Keratinocyte (primary cell): Measurements from ENCODE around the gene HPX. TPM values are rescaled to one million over a fixed set of nuclear protein-coding genes. Genes with fewer than 3 reads are reported as not detected.

Experiments used
- DNase-seq: peaks from one replicate; pipeline ENCODE4 v3.0.0-alpha.2; 2011; ENCODE audit warnings: low read depth, missing footprints, low spot score
- FAIRE-seq: peaks from 2 replicates; lab custom pipeline; 2011; peaks lifted over from hg19 to GRCh38; lab: Jason Lieb, UNC
- H2AFZ ChIP-seq: 2 replicates; pipeline ENCODE4 v1.6.0; 2012; ENCODE audit warnings: low read length, control low read depth, inconsistent platforms; ENCODE audit not compliant: control insufficient read depth
- H3K27ac ChIP-seq: 2 replicates; pipeline ENCODE4 v1.5.1; 2011; ENCODE audit warnings: low read length; ENCODE audit not compliant: control insufficient read depth, insufficient read depth
- H3K27me3 ChIP-seq: 3 replicates; pipeline ENCODE4 v1.6.0; 2011; ENCODE audit warnings: low read length; ENCODE audit not compliant: control insufficient read depth, insufficient read depth; ENCODE audit errors: extremely low read depth
- H3K36me3 ChIP-seq, 2 experiments: 2 replicates in 1 of 2; 3 replicates in 1 of 2; pipeline ENCODE4 v1.5.1; 2011; ENCODE audit warnings: low read length in 2 of 2, mild to moderate bottlenecking in 1 of 2; ENCODE audit not compliant: control insufficient read depth in 2 of 2, insufficient read depth in 2 of 2; ENCODE audit errors: extremely low read depth in 1 of 2
- H3K4me1 ChIP-seq: 3 replicates; pipeline ENCODE4 v1.5.1; 2011; ENCODE audit warnings: low read length; ENCODE audit not compliant: control insufficient read depth, insufficient read depth; ENCODE audit errors: extremely low read depth
- H3K4me2 ChIP-seq: 3 replicates; pipeline ENCODE4 v1.6.0; 2011; ENCODE audit warnings: low read depth, low read length; ENCODE audit not compliant: control insufficient read depth, insufficient read depth; ENCODE audit errors: extremely low read depth
- H3K4me3 ChIP-seq, 3 experiments: fragments of 200-600 bp in 1 of 3; sonication (generic) in 1 of 3; 2 replicates in 2 of 3; 3 replicates in 1 of 3; pipeline ENCODE4 v1.5.1; 2011 to 2016; ENCODE audit warnings: low read length in 3 of 3, mild to moderate bottlenecking in 3 of 3, control low read depth in 2 of 3, inconsistent platforms in 1 of 3, low read depth in 1 of 3, mixed read lengths in 1 of 3, mixed run types in 1 of 3, moderate library complexity in 1 of 3; ENCODE audit not compliant: control insufficient read depth in 2 of 3, insufficient read depth in 2 of 3; ENCODE audit errors: extremely low read depth in 1 of 3
- H3K79me2 ChIP-seq: 2 replicates; pipeline ENCODE4 v1.6.0; 2012; ENCODE audit warnings: low read length; ENCODE audit not compliant: control insufficient read depth, insufficient read depth
- H3K9ac ChIP-seq: 3 replicates; pipeline ENCODE4 v1.6.0; 2011; ENCODE audit warnings: low read length; ENCODE audit not compliant: control insufficient read depth, insufficient read depth; ENCODE audit errors: extremely low read depth
- H3K9me1 ChIP-seq: 3 replicates; pipeline ENCODE4 v1.6.0; 2011; ENCODE audit warnings: low read length; ENCODE audit not compliant: control insufficient read depth, insufficient read depth; ENCODE audit errors: extremely low read depth
- H3K9me3 ChIP-seq: 2 replicates; pipeline ENCODE4 v1.5.1; 2012; ENCODE audit warnings: low read depth, low read length; ENCODE audit not compliant: control insufficient read depth
- H4K20me1 ChIP-seq: 3 replicates; pipeline ENCODE4 v1.6.0; 2011; ENCODE audit warnings: low read length; ENCODE audit not compliant: control insufficient read depth, insufficient read depth; ENCODE audit errors: extremely low read depth
- EZH2 ChIP-seq: IDR thresholded peaks from one replicate; pipeline ENCODE4 v1.6.1; 2012; ENCODE audit warnings: inconsistent platforms, mild to moderate bottlenecking, low read length, moderate library complexity
- dilution Hi-C: fragments of 300-500 bp; cut with MboI; formaldehyde crosslinking; loops from one replicate; pipeline ENCODE4 v1.7.0; 2020; ENCODE audit warnings: low sequenced_read_pairs; ENCODE audit not compliant: extremely low pct_ligation_motif_present
- polyA plus RNA-seq, 5 experiments: library from polyadenylated mRNA; depleted of rRNA in 3 of 5; stranded (reverse) in 3 of 5; stranded (forward) in 1 of 5; unstranded in 1 of 5; fragments of >200 nt; gene quantifications; 1 replicate in 1 of 5; 2 replicates in 3 of 5; 3 replicates in 1 of 5; pipeline versions ENCODE4 v1.2.1 to v1.2.3, GENCODE V29; 2011 to 2012; ENCODE audit warnings: missing spikeins in 2 of 5, low read depth in 1 of 5, low replicate concordance in 1 of 5
- TF ChIP-seq, protein P1 (sequence below), 3 experiments: IDR thresholded peaks in 1 of 3; conservative IDR thresholded peaks in 1 of 3; optimal IDR thresholded peaks in 1 of 3; 2 replicates in 2 of 3; 3 replicates in 1 of 3; pipeline versions ENCODE3 to v1.5.1; 2011; ENCODE audit warnings: low read length in 3 of 3, mild to moderate bottlenecking in 3 of 3, moderate library complexity in 2 of 3, control low read depth in 1 of 3, inconsistent platforms in 1 of 3; ENCODE audit not compliant: insufficient read depth in 2 of 3; ENCODE audit errors: extremely low read depth in 1 of 3

Gene HPX
- polyA plus RNA-seq, 1 donor (not counting 4 experiments of a cell fraction or from before 2014, with no cell fraction given), result 0.76 TPM

DNA sequence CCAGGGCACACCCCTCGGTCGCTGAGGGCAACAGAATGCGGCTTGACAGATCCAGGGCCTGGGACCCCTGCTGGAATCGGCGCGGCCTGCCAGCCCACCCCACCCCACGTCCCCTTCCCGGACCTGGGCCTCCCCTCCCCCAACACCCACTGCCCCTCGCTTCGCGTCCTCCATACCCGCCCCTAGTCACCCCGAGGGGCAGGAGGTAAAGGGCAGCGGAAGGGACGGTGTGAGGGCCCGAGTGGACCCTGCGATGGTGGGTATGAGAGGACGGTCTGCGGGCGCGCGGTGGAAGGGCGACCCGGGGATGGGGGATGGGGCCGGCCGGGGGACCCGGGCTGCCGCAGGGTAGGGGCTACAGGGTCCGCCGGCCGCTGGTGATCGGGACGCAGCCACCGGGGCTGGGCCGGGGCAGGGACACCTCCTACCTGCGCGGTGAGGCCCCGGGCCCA lies 22.2 kb downstream of the HPX start:
- Histone ChIP-seq H3K79me2 (no peaks in the 10 kb centered on the region), H3K4me1 (peaks cover 7% of the 10 kb centered on the region), H3K4me3 (peak overlapping the region; percentile 56 to 74 (median 68)), H4K20me1 (no peaks in the 10 kb centered on the region), H3K4me2 (peak overlapping the region; percentile 90), H3K9me3 (no peaks in the 10 kb centered on the region), H3K27ac (no peak overlapping the region), H3K27me3 (peaks cover 14% of the 10 kb centered on the region), H3K9ac (peak overlapping the region; percentile 56), H3K36me3 (no peaks in the 10 kb centered on the region), H3K9me1 (no peaks in the 10 kb centered on the region), H2AFZ (peak overlapping the region; percentile 40)
- no peak for TF ChIP-seq EZH2
- TF ChIP-seq, protein P1, sequence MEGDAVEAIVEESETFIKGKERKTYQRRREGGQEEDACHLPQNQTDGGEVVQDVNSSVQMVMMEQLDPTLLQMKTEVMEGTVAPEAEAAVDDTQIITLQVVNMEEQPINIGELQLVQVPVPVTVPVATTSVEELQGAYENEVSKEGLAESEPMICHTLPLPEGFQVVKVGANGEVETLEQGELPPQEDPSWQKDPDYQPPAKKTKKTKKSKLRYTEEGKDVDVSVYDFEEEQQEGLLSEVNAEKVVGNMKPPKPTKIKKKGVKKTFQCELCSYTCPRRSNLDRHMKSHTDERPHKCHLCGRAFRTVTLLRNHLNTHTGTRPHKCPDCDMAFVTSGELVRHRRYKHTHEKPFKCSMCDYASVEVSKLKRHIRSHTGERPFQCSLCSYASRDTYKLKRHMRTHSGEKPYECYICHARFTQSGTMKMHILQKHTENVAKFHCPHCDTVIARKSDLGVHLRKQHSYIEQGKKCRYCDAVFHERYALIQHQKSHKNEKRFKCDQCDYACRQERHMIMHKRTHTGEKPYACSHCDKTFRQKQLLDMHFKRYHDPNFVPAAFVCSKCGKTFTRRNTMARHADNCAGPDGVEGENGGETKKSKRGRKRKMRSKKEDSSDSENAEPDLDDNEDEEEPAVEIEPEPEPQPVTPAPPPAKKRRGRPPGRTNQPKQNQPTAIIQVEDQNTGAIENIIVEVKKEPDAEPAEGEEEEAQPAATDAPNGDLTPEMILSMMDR (optimal IDR thresholded peaks at IDR 0.05 in 1 of 3, IDR thresholded peaks at IDR 0.05 in 1 of 3, conservative IDR thresholded peaks at IDR 0.05 in 1 of 3; ENCODE audit: extremely low read depth in 1 of 3, insufficient read depth in 2 of 3, low read length in 3 of 3), result no peak
- dilution Hi-C loops, result no loop called here
- no peak for DNase-seq
- FAIRE-seq, result no peak

DNA sequence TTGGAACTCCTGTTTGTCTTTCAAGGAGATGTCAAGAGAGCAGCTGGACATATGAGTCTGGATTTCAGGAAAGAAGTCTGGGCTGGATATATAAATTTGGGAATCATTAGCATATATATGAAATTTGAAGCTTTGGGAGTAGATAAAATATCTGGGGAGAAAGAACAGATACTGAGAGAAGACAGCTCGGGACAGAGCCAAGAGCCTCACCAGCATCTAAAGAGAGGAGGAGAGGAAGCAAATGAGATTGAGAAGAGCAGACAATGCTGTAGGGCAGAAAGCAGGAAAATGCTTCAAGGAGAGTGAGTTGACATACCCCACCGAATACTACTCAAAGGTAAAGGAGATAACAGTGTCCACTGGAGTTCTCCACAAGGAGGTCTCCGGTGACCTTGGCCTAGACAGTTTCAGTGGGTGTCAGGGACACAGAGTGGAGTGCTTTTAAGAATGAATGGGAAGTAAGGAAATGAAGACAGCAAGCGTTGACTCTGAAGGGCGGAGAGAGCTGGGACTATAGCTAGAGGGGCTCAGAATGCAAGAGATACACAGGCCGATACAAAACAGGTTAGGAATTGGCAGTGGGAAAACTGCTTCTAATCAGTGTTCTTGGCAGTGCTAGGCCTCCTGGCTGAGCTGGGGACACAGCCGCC lies 22.8 kb downstream of the HPX start:
- no peaks in the 10 kb centered on the region for H3K36me3 ChIP-seq

More for the DNA sequence above, 22.8 kb downstream of the HPX start:
- H3K9me1 ChIP-seq, result no peaks in the 10 kb centered on the region
- H3K27me3 ChIP-seq, result peaks cover 10% of the 10 kb centered on the region
- H3K4me3 ChIP-seq, result peak overlapping the region in 1 of 3 experiments; percentile 56
- no peak overlapping the region for H3K9ac ChIP-seq
- DNase-seq (no peak), FAIRE-seq (no peak)
- H4K20me1 ChIP-seq, result no peaks in the 10 kb centered on the region
- H3K4me2 ChIP-seq, result peak overlapping the region; percentile 32
- no peaks in the 10 kb centered on the region for H3K9me3 ChIP-seq
- H3K27ac ChIP-seq, result no peak overlapping the region
- H2AFZ ChIP-seq, result no peak overlapping the region
- peaks cover 7% of the 10 kb centered on the region for H3K4me1 ChIP-seq
- dilution Hi-C loops, result no loop called here
- no peaks in the 10 kb centered on the region for H3K79me2 ChIP-seq
- TF ChIP-seq EZH2, result peak; percentile 53
- TF ChIP-seq, protein P1 (optimal IDR thresholded peaks at IDR 0.05 in 1 of 3, IDR thresholded peaks at IDR 0.05 in 1 of 3, conservative IDR thresholded peaks at IDR 0.05 in 1 of 3; ENCODE audit: extremely low read depth in 1 of 3, insufficient read depth in 2 of 3, low read length in 3 of 3), result no peak
